D721Med (cell line): ENCODE results near the gene RPL36A.

Experiments
- DNase-seq: peaks from one replicate; pipeline ENCODE4 v3.0.0; 2011; ENCODE audit warnings: low spot score; ENCODE audit not compliant: insufficient read length
- FAIRE-seq: peaks from 2 replicates; lab custom pipeline; 2011; peaks lifted over from hg19 to GRCh38; lab: Jason Lieb, UNC
- CTCF ChIP-seq: IDR thresholded peaks from 2 replicates; pipeline ENCODE4 v1.5.1; 2012; ENCODE audit warnings: mild to moderate bottlenecking, control low read depth; ENCODE audit not compliant: insufficient read depth; ENCODE audit errors: missing control alignments

The RPL36A gene

GRCh38 chrX:101390664-101391525 lies at the start of gene RPL36A:
Gene RPL36A, plus strand, starts transcription at chrX:101391011. Its CDS starts 33 bp downstream, at chrX:101391044.
- DNase-seq (peak; percentile 37), FAIRE-seq (peak; percentile 44)
- peak; percentile 55 for TF ChIP-seq CTCF

- DNase-seq (no peak), FAIRE-seq (no peak)
- TF ChIP-seq CTCF, result no peak
Observed at GRCh38 chrX:101347859-101348451, 42.9 kb upstream of the RPL36A start.

- no peak for FAIRE-seq
- peak; percentile 59 for DNase-seq
- TF ChIP-seq CTCF, result no peak
Observed at GRCh38 chrX:101348452-101349192, 42.2 kb upstream of the RPL36A start, which contains the start of gene TIMM8A. Gene TIMM8A, minus strand, starts transcription at chrX:101348742. Its CDS starts 78 bp downstream, at chrX:101348664.

- FAIRE-seq (no peak), DNase-seq (no peak)
- TF ChIP-seq CTCF, result no peak
Observed at GRCh38 chrX:101349193-101349562, 41.6 kb upstream of the RPL36A start.

- no peak for FAIRE-seq
- DNase-seq, result no peak
- peak; percentile 12 for TF ChIP-seq CTCF
Observed at GRCh38 chrX:101357166-101357795, 33.5 kb upstream of the RPL36A start.

GRCh38 chrX:101359966-101360365 lies 30.8 kb upstream of the RPL36A start:
- FAIRE-seq (no peak), DNase-seq (no peak)
- no peak for TF ChIP-seq CTCF
